IPS-15b (cell line): ENCODE data around the gene LEMD1.
"Not testable (repeated sequence)": the region's sequence is repeated elsewhere in the genome, so short reads cannot be mapped to it uniquely, and the experiment has no call there.

Experiments
- H3K27me3 ChIP-seq: one replicate; pipeline ENCODE4 v1.6.1; 2013; ENCODE audit warnings: low read length; ENCODE audit not compliant: control insufficient read depth, insufficient read depth
- H3K36me3 ChIP-seq: one replicate; pipeline ENCODE4 v1.6.1; 2013; ENCODE audit warnings: low read length; ENCODE audit not compliant: control insufficient read depth, insufficient read depth
- H3K4me1 ChIP-seq: one replicate; pipeline ENCODE4 v1.6.1; 2013; ENCODE audit warnings: mild to moderate bottlenecking, low read length; ENCODE audit not compliant: control insufficient read depth, insufficient read depth
- H3K4me3 ChIP-seq: one replicate; pipeline ENCODE4 v1.5.1; 2013; ENCODE audit warnings: low read depth, low read length
- H3K9ac ChIP-seq: one replicate; pipeline ENCODE4 v1.6.1; 2013; ENCODE audit warnings: low read depth, mild to moderate bottlenecking, low read length
- H3K9me3 ChIP-seq: one replicate; pipeline ENCODE4 v1.6.1; 2013; ENCODE audit warnings: mild to moderate bottlenecking, low read length; ENCODE audit not compliant: control insufficient read depth, insufficient read depth

Gene LEMD1

DNA sequence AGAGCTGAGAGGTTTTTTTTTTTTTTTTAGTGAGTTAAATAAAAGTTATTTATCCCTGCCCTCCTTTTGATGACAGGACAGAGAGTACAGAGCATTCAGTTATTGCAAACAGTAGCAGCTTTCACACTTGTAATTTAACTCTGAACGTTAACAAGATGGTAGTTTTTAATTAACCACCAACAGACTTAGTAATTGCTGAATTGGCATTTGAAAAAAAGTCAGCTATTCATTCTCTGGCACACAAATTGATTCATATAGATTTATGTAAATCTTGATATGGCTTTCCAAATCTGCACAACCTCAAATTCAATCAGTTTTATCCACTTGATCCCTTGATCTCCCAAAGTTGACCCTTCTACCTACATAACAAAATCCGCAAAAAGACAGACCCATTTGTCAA is 918 bp downstream of the LEMD1 start:
- Histone ChIP-seq H3K27me3 (peaks cover 6% of the 10 kb centered on the region), H3K9ac (no peak overlapping the region), H3K9me3 (no peaks in the 10 kb centered on the region), H3K36me3 (no peaks in the 10 kb centered on the region), H3K4me3 (no peak overlapping the region), H3K4me1 (peaks cover 3% of the 10 kb centered on the region)

DNA sequence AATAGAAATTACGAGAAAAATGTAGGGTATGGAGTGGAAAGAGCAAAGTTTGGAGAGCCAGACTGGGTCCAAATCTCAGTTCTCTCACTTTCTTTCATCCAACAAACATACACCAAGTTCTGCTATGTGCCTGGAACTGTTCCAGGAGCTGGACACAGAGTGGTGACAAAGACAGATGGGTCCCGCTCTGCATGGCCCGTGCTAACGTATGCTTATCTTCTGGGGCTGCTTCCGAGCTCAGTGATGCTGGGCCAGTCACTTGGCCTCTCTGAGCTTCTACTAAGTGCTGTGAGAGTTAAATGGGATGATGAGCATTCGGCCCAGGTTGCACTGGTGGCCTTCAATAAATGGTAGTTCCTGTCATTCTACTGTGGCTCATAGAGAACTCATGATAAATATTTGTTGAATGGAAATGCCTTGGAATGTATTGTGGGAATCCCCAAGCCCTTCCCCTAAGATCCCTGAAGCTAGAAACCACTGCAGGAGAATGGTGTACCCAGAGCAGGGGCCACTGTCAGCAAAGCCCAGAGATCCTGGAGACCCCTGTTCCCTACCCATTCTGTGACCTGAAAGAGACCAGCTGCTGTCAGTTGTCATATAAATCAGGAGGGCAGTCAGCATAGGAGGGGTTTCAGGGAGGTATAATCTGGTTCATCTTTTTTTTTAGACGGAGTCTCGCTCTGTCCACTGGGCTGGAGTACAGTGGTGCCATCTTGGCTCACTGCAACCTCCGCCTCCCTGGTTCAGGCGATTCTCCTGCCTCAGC is 3.8 kb downstream of the LEMD1 start:
- H3K36me3 ChIP-seq: no peaks in the 10 kb centered on the region
- H3K9me3 ChIP-seq: no peaks in the 10 kb centered on the region
- H3K27me3 ChIP-seq: no peaks in the 10 kb centered on the region
- H3K4me1 ChIP-seq: no peaks in the 10 kb centered on the region
- no peak overlapping the region for H3K9ac ChIP-seq
- no peak overlapping the region for H3K4me3 ChIP-seq

DNA sequence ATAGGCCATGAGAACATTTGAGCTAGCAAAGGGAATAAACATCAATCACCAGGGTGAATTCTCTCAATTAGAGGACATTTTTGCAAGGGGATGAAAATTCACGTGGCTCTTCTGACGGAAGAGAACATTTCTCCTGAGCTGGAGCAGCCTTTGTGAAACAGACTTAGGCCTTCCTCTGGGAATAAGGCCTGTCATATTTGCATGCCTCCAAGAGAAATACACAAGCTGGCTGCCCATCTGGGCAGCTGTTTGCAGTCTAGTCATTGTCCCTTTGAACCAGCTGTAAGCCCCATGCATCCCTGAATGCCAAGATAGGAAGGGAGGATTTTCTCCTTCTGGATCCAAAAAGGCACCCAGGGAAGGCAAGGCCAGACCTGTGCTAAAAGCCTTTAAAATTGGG is 5.5 kb downstream of the LEMD1 start:
- Histone ChIP-seq H3K27me3 (no peaks in the 10 kb centered on the region), H3K9ac (no peak overlapping the region), H3K4me3 (no peak overlapping the region), H3K4me1 (no peaks in the 10 kb centered on the region), H3K9me3 (no peaks in the 10 kb centered on the region), H3K36me3 (no peaks in the 10 kb centered on the region)

DNA sequence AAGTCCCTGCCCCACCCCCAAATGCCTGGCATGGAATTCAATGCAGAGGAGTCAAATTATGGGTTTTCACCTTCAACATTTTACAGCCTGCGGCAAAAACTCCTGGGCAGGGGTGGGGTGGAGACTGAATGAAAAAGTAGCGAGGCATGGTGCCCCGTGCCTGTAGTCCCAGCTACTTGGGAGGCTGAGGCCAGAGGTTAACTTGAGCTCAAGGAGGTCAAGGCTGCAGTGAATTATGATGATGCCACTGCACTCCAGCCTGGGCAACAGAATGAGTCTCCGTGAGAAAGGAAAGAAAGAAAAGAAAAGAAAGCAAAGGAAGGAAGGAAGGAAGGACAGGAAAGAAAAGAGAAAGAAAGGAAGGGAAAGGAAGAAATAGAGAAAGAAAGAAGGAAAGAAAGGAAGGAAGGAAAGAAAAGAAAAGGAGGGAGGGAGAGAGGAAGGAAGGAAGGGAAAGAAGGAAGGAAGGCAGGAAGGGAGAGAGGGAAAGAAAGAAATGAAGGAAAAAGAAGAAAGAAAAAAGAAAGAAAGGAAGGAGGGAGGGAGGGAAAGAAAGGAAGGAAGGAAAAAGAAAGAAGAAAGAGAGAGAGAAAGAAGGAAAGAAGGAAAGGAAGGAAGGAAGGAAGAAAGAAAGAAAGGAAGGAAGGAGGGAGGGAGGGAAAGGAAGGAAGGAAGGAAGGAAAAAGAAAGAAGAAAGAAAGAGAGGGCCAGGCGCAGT is 11.1 kb downstream of the LEMD1 start:
- H3K9me3 ChIP-seq: peaks cover 11% of the 10 kb centered on the region
- no peaks in the 10 kb centered on the region for H3K27me3 ChIP-seq
- H3K4me1 ChIP-seq: no peaks in the 10 kb centered on the region
- no peaks in the 10 kb centered on the region for H3K36me3 ChIP-seq
- H3K4me3 ChIP-seq: no peak overlapping the region
- no peak overlapping the region for H3K9ac ChIP-seq

DNA sequence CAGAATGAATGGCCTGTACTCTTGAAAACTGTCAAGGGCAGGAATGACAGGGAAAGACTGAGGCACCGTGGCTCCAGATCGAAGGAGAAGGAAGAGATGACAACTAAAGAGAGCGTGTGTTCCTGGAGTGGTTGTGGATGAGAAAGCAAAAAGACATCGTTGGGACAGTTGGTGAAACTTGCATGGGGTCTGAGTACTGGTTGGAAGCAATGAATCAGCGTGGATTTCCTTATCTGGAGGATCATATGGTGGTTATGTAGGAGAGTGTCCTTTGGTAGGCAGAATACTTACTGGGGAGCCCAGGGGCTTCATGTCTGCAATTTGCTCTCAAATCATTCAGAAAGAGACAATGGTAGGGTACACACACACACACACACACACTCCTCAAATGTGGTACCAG is 13.9 kb downstream of the LEMD1 start:
- Histone ChIP-seq H3K9ac (no peak overlapping the region), H3K4me3 (no peak overlapping the region), H3K36me3 (no peaks in the 10 kb centered on the region), H3K9me3 (peaks cover 11% of the 10 kb centered on the region), H3K4me1 (no peaks in the 10 kb centered on the region), H3K27me3 (no peaks in the 10 kb centered on the region)

DNA sequence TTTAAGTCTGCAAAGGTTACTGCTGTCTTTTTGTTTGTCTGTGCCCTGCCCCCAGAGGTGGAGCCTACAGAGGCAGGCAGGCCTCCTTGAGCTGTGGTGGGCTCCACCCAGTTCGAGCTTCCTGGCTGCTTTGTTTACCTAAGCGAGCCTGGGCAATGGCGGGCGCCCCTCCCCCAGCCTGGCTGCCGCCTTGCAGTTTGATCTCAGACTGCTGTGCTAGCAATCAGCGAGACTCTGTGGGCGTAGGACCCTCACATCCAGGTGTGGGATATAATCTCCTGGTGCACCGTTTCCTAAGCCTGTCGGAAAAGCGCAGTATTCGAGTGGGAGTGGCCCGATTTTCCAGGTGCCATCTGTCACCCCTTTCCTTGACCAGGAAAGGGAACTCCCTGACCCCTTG is 15.6 kb downstream of the LEMD1 start:
- not testable (repeated sequence) for H3K4me1 ChIP-seq, H3K36me3 ChIP-seq, H3K27me3 ChIP-seq, H3K9ac ChIP-seq, H3K4me3 ChIP-seq
- H3K9me3 ChIP-seq: peaks cover 11% of the 10 kb centered on the region

DNA sequence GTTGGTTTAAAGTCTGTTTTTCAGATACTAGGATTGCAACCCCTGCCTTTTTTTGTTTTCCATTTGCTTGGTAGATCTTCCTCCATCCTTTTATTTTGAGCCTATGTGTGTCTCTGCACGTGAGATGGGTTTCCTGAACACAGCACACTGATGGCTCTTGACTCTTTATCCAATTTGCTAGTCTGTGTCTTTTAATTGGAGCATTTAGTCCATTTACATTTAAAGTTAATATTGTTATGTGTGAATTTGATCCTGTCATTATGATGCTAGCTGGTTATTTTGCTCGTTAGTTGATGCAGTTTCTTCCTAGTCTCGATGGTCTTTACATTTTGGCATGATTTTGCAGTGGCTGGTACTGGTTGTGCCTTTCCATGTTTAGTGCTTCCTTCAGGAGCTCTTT is 17.4 kb downstream of the LEMD1 start:
- not testable (repeated sequence) for H3K4me1 ChIP-seq, H3K36me3 ChIP-seq, H3K4me3 ChIP-seq, H3K9ac ChIP-seq, H3K27me3 ChIP-seq
- H3K9me3 ChIP-seq: peaks cover 11% of the 10 kb centered on the region

DNA sequence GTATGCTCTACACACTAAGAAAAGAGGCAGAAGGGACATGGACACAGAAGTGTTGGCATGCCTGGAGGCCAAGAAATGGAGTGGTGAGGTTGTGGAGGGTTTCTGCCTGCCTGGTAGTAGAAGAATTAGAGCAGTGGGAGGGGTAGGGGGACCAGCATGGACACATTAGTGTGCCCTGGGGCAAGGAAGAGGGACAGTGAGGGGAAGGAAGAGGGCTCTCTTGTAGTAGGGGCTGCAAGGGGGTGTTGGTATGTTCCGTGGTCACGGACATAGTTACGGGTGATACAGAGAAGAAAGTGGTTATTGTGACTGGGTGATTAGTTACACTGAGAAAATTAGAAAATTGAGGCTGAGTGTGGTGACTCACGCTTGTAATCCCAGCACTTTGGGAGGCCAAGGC is 23.3 kb downstream of the LEMD1 start:
- no peak overlapping the region for H3K4me3 ChIP-seq
- peaks cover 2% of the 10 kb centered on the region for H3K27me3 ChIP-seq
- H3K4me1 ChIP-seq: no peaks in the 10 kb centered on the region
- H3K9me3 ChIP-seq: no peaks in the 10 kb centered on the region
- H3K36me3 ChIP-seq: no peaks in the 10 kb centered on the region
- no peak overlapping the region for H3K9ac ChIP-seq

DNA sequence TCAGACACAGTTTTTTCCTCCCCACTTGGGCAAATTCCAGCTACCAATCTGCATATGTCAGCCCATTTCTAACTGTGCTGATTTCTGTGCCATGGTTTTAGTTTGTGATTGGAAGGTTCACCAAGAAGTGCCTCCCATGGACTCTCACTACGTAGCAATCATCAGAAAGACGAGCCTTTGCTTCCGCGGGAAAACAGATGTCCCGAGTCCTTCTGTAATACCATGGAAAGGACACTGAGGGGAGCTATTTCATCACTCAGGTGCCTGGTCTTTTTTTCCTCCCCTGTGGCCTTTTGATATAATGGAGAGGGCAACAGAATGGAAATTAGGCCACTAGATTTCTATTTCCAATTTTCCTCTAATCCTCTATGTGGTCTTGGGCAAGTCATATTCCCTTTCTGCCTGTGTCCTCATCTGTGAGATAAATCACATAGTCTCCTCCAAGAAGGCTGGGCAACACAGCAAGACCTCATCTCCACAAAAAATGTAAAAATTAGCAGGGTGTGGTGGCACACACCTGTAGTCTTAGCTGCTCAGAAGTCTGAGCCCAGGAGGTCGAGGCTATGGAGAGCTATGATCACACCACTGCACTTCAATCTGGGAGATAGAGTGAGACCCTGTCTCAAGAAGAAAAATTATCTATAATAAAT is 24.8 kb downstream of the LEMD1 start:
- no peak overlapping the region for H3K9ac ChIP-seq
- H3K9me3 ChIP-seq: no peaks in the 10 kb centered on the region
- no peaks in the 10 kb centered on the region for H3K36me3 ChIP-seq
- no peaks in the 10 kb centered on the region for H3K4me1 ChIP-seq
- peaks cover 2% of the 10 kb centered on the region for H3K27me3 ChIP-seq
- H3K4me3 ChIP-seq: no peak overlapping the region

DNA sequence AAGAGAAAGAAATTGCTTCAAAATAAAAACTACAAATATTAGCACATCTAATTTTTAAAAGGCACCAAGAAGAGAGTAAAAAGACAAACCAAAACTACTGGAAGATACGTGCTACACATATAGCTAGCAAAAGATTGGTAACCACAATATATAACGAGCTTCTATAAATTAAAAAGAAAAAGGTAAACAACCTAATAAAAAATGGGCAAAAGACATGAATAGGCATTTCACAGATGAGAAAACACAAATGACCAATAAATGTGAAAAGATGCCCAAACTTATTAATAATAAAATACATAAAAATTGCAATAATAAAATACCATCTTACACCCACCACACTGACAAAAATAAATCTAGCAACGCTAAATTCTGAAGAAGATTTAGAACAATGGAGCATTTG is 26.2 kb downstream of the LEMD1 start:
- no peaks in the 10 kb centered on the region for H3K4me1 ChIP-seq
- no peaks in the 10 kb centered on the region for H3K9me3 ChIP-seq
- H3K36me3 ChIP-seq: no peaks in the 10 kb centered on the region
- H3K27me3 ChIP-seq: peaks cover 2% of the 10 kb centered on the region
- no peak overlapping the region for H3K4me3 ChIP-seq
- H3K9ac ChIP-seq: no peak overlapping the region

DNA sequence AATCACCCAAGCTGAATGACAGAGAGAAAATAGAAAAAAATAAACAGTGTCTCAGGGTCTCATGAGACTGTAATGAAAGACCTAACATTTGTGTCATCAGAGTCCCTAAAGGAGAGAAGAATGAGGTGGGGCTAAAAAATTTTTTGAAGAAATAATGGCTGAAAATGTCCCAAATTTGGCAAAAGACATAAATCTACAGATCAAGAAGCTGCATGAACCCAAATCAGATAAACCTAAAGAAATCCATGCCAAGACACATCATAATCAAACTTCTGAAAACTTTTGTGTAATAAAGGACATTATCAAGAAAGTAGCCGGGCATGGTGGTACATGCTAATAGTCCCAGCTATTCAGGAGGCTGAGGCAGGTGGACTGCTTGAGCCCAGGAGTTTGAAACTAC is 29.2 kb downstream of the LEMD1 start:
- Histone ChIP-seq H3K4me3 (no peak overlapping the region), H3K4me1 (no peaks in the 10 kb centered on the region), H3K36me3 (no peaks in the 10 kb centered on the region), H3K27me3 (no peaks in the 10 kb centered on the region), H3K9ac (no peak overlapping the region), H3K9me3 (no peaks in the 10 kb centered on the region)

DNA sequence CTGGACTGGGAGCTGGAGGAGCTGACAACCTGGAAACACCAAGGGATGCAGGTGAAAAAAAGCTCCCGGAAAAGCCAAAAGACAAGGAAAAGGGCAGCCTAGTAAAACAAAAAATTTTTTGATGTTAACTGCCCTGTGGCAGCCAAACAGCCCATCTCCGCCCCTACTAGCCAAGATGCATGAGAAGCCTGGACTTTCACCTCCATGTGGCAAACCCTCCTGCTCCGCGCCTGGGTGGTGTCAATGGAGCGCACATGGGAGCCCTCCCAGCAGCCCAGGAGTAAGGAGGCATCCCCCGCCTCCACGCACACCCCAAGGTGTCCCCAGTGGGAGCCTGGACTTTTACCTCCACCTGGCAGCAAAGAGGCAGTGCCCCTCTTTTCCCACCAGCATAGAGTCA is 30.5 kb downstream of the LEMD1 start:
- Histone ChIP-seq H3K4me1 (no peaks in the 10 kb centered on the region), H3K4me3 (no peak overlapping the region), H3K9me3 (no peaks in the 10 kb centered on the region), H3K27me3 (no peaks in the 10 kb centered on the region), H3K36me3 (no peaks in the 10 kb centered on the region), H3K9ac (no peak overlapping the region)
